ENCODE data around the gene UBTFL1. TPM values are rescaled to one million over a fixed set of nuclear protein-coding genes. Genes with fewer than 3 reads are reported as not detected.
"Not testable (repeated sequence)": the region's sequence is repeated elsewhere in the genome, so short reads cannot be mapped to it uniquely, and the experiment has no call there.

The UBTFL1 gene
- total RNA-seq, 1 experiment from 2014 or later, result not detected

- H3K4me1 Mint-ChIP-seq (ENCODE audit: low read depth, unreplicated experiment); H3K27me3 ChIP-seq (replicated peaks; ENCODE audit: control insufficient read depth, insufficient read depth, low read length); H3K27me3 Mint-ChIP-seq (ENCODE audit: insufficient read depth, unreplicated experiment); H3K9me3 Mint-ChIP-seq (ENCODE audit: unreplicated experiment); H3K9me3 ChIP-seq; H3K4me1 ChIP-seq; H3K4me3 ChIP-seq (ENCODE audit: low read depth, low read length); H3K4me3 Mint-ChIP-seq (ENCODE audit: unreplicated experiment); H3K36me3 ChIP-seq (ENCODE audit: control insufficient read depth, insufficient read depth, low read length); H3K36me3 Mint-ChIP-seq (ENCODE audit: insufficient read depth, unreplicated experiment); H3K27ac Mint-ChIP-seq (ENCODE audit: unreplicated experiment); DNase-seq; BruUV-seq (replicated peaks); intact Hi-C loops (cut with micrococcal nuclease; ENCODE audit: unreplicated experiment); POLR2A ChIA-PET; CTCF ChIA-PET: not testable (repeated sequence)
Measured at GRCh38 chr11:90098261-90098660, 12.5 kb downstream of the UBTFL1 start.

GRCh38 chr11:90100431-90100830 lies 14.7 kb downstream of the UBTFL1 start:
- no TSS peak for BruUV-seq (replicated peaks)
- CTCF ChIA-PET, result no interaction called here
- H3K27ac Mint-ChIP-seq (ENCODE audit: unreplicated experiment), result no peak overlapping the region
- no peak for TF ChIP-seq CTCF (IDR thresholded peaks at IDR 0.05; ENCODE audit: insufficient read depth in 1 of 2, low read depth in 1 of 2, low read length in 1 of 2, severe bottlenecking in 1 of 2, unreplicated experiment in 1 of 2)
- H3K27me3 ChIP-seq (replicated peaks; ENCODE audit: control insufficient read depth, insufficient read depth, low read length), result no peaks in the 10 kb centered on the region
- H3K9me3 Mint-ChIP-seq (ENCODE audit: unreplicated experiment), result peaks cover 5% of the 10 kb centered on the region
- no peaks in the 10 kb centered on the region for H3K4me1 ChIP-seq
- no peaks in the 10 kb centered on the region for H3K36me3 Mint-ChIP-seq (ENCODE audit: insufficient read depth, unreplicated experiment)
- H3K36me3 ChIP-seq (ENCODE audit: control insufficient read depth, insufficient read depth, low read length), result no peaks in the 10 kb centered on the region
- intact Hi-C loops (cut with micrococcal nuclease; ENCODE audit: unreplicated experiment), result no loop called here
- no peaks in the 10 kb centered on the region for H3K4me1 Mint-ChIP-seq (ENCODE audit: low read depth, unreplicated experiment)
- H3K4me3 Mint-ChIP-seq (ENCODE audit: unreplicated experiment), result no peak overlapping the region
- H3K27me3 Mint-ChIP-seq (ENCODE audit: insufficient read depth, unreplicated experiment), result no peaks in the 10 kb centered on the region
- no peak overlapping the region for H3K4me3 ChIP-seq (ENCODE audit: low read depth, low read length)
- POLR2A ChIA-PET, result interaction anchor here (0.6 kb wide), 1 partner anchor 43 kb away, joined by 3 read pairs; no protein-coding TSS in a partner anchor
- no peaks in the 10 kb centered on the region for H3K9me3 ChIP-seq
- no peak for DNase-seq

GRCh38 chr11:90113541-90113940 lies 27.8 kb downstream of the UBTFL1 start:
- Mint-ChIP-seq H3K36me3 (ENCODE audit: insufficient read depth, unreplicated experiment) (no peaks in the 10 kb centered on the region), H3K27ac (ENCODE audit: unreplicated experiment) (no peak overlapping the region), H3K4me1 (ENCODE audit: low read depth, unreplicated experiment) (peaks cover 11% of the 10 kb centered on the region), H3K9me3 (ENCODE audit: unreplicated experiment) (no peaks in the 10 kb centered on the region), H3K4me3 (ENCODE audit: unreplicated experiment) (no peak overlapping the region), H3K27me3 (ENCODE audit: insufficient read depth, unreplicated experiment) (no peaks in the 10 kb centered on the region)
- TF ChIP-seq CTCF (IDR thresholded peaks at IDR 0.05; ENCODE audit: insufficient read depth in 1 of 2, low read depth in 1 of 2, low read length in 1 of 2, severe bottlenecking in 1 of 2, unreplicated experiment in 1 of 2), result peak; percentile 28 to 53
- peak in 1 of 2 experiments; percentile 26 for DNase-seq
- Histone ChIP-seq H3K4me1 (no peaks in the 10 kb centered on the region), H3K9me3 (peaks cover 4% of the 10 kb centered on the region; the same call in 1 of the 2 replicates), H3K4me3 (ENCODE audit: low read depth, low read length) (no peak overlapping the region), H3K36me3 (ENCODE audit: control insufficient read depth, insufficient read depth, low read length) (no peaks in the 10 kb centered on the region), H3K27me3 (replicated peaks; ENCODE audit: control insufficient read depth, insufficient read depth, low read length) (no peaks in the 10 kb centered on the region)
- POLR2A ChIA-PET, result no interaction called here
- intact Hi-C loops (cut with micrococcal nuclease; ENCODE audit: unreplicated experiment), result loop anchor here (1.0 kb wide), 2 partner anchors 438 to 488 kb away; no protein-coding TSS in a partner anchor
- CTCF ChIA-PET, result no interaction called here
- BruUV-seq (replicated peaks), result no TSS peak

GRCh38 chr11:90120191-90120590 lies 34.4 kb downstream of the UBTFL1 start:
- CTCF ChIA-PET, result no interaction called here
- H3K36me3 Mint-ChIP-seq (ENCODE audit: insufficient read depth, unreplicated experiment), result no peaks in the 10 kb centered on the region
- Histone ChIP-seq H3K4me1 (peaks cover 17% of the 10 kb centered on the region), H3K4me3 (ENCODE audit: low read depth, low read length) (no peak overlapping the region), H3K36me3 (ENCODE audit: control insufficient read depth, insufficient read depth, low read length) (no peaks in the 10 kb centered on the region), H3K9me3 (peaks cover under 1% of the 10 kb centered on the region; the same call in 1 of the 2 replicates), H3K27me3 (replicated peaks; ENCODE audit: control insufficient read depth, insufficient read depth, low read length) (no peaks in the 10 kb centered on the region)
- peaks cover 27% of the 10 kb centered on the region for H3K4me1 Mint-ChIP-seq (ENCODE audit: low read depth, unreplicated experiment)
- no peak overlapping the region for H3K27ac Mint-ChIP-seq (ENCODE audit: unreplicated experiment)
- BruUV-seq (replicated peaks), result no TSS peak
- intact Hi-C loops (cut with micrococcal nuclease; ENCODE audit: unreplicated experiment), result no loop called here
- DNase-seq, result no peak
- no peaks in the 10 kb centered on the region for H3K27me3 Mint-ChIP-seq (ENCODE audit: insufficient read depth, unreplicated experiment)
- H3K9me3 Mint-ChIP-seq (ENCODE audit: unreplicated experiment), result no peaks in the 10 kb centered on the region
- no peak for TF ChIP-seq CTCF (IDR thresholded peaks at IDR 0.05; ENCODE audit: insufficient read depth in 1 of 2, low read depth in 1 of 2, low read length in 1 of 2, severe bottlenecking in 1 of 2, unreplicated experiment in 1 of 2)
- POLR2A ChIA-PET, result no interaction called here
- H3K4me3 Mint-ChIP-seq (ENCODE audit: unreplicated experiment), result no peak overlapping the region

Measured in Caco-2 (cell line).